ENCODE data around the gene SMPD3.

SMPD3 gene

DNA sequence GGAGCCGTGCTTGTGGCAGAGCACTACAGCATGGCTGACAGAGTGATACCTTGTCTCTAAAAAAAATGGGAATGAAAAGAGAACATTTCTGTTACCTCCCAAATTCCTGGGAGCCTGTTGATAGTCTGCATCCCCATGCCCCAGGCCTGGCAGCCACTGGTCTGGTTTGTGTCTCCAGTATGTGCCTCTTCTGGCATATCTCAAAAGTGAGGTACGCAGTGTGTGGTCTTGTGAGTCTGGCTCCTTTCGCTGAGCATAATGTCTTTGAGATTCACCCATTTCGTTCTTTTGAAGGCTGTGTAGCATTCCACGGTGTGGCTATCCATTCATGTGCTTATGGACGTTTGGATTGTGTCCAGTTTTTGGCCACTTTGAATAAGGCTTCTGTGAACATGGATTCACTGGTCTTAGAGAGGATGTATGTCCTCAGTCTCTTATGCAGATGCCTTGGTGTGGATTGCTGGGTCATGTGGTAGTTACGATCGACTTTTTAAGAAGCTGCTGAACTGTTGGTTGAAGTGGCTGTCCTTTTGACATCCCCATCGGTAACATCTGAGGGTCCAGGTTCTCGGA, 98.4 kb downstream of the SMPD3 start:
- H3K9me3 Mint-ChIP-seq = no peaks in the 10 kb centered on the region
- ATAC-seq (replicated peaks) (no peak), DNase-seq (no peak)
- H3K4me3 Mint-ChIP-seq = no peak overlapping the region
- no peak overlapping the region for H3K27ac Mint-ChIP-seq
- H3K36me3 Mint-ChIP-seq (ENCODE audit: insufficient read depth) = peaks cover 52% of the 10 kb centered on the region
- H3K4me1 Mint-ChIP-seq (ENCODE audit: low read depth in 2 of 2) = peaks cover 8 to 13% of the 10 kb centered on the region in 2 donors
- H3K27me3 Mint-ChIP-seq = no peaks in the 10 kb centered on the region

DNA sequence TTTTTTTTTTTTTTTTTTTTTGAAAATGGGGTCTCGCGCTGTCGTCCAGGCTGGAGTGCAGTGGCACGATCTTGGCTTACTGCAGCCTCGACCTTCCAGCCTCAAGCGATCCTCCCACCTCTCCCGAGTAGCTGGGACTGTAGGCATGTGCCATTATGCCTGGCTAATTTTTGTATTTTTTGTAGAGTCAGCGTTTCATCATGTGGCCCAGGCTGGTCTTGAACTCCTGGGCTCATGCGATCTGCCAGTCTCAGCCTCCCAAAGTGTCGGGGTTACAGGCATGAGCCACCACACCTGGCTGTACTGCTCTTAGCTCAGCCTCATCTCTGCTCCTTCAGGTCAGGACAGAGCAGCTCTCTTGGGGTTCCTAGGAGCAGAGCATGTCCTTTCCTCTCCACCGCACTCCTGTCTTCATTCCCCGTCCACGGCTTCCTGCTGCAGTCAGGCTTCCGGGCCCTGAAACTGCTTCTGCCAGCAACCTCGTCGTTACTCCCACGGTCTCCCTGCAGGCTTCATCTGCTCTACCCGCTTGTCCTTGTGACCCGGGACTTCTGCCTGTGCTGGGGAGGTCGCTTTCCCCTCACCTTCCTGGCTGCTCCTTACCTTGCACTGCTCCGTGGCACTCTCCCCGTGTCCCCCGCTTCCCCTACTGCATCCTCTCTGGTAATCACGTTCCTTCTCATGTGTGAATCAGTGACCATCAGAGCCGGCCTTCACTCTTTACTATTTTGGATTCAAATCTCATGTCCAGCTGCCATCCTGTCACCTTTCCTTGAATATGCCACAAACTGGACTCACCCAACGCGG, 99.5 kb downstream of the SMPD3 start:
- DNase-seq = no peak
- Mint-ChIP-seq H3K36me3 (ENCODE audit: insufficient read depth) (peaks cover 63% of the 10 kb centered on the region), H3K27me3 (no peaks in the 10 kb centered on the region), H3K27ac (no peak overlapping the region), H3K9me3 (no peaks in the 10 kb centered on the region), H3K4me3 (no peak overlapping the region), H3K4me1 (ENCODE audit: low read depth in 2 of 2) (peaks cover 2 to 8% of the 10 kb centered on the region in 2 donors)
- no peak for ATAC-seq (replicated peaks)

DNA sequence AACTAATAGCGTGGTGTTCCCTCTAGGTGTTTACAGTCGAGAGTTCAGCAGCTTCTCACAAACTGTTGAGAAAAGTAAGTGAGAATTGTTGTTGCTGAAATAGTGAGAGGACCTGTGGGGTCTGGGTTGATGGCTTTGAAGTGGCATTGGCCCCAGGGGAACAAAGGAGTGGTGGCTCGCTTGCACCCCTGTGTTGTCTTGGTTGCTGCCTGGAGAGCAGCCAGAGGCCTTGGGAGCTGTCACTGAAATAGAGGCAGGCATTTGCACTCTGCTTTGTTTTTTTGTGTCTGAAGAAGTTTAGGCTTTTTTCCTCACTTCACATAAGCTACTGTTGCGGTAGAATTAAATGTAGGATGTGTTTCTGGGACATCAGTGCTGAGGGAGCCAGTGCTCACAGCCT, 100.7 kb downstream of the SMPD3 start:
- no peaks in the 10 kb centered on the region for H3K9me3 Mint-ChIP-seq
- H3K36me3 Mint-ChIP-seq (ENCODE audit: insufficient read depth) = peaks cover 72% of the 10 kb centered on the region
- H3K4me3 Mint-ChIP-seq = no peak overlapping the region
- peaks cover 2 to 8% of the 10 kb centered on the region in 2 donors for H3K4me1 Mint-ChIP-seq (ENCODE audit: low read depth in 2 of 2)
- H3K27ac Mint-ChIP-seq = peak overlapping the region in 1 of 2 donors; percentile 22
- ATAC-seq (replicated peaks) (no peak), DNase-seq (no peak)
- H3K27me3 Mint-ChIP-seq = no peaks in the 10 kb centered on the region

DNA sequence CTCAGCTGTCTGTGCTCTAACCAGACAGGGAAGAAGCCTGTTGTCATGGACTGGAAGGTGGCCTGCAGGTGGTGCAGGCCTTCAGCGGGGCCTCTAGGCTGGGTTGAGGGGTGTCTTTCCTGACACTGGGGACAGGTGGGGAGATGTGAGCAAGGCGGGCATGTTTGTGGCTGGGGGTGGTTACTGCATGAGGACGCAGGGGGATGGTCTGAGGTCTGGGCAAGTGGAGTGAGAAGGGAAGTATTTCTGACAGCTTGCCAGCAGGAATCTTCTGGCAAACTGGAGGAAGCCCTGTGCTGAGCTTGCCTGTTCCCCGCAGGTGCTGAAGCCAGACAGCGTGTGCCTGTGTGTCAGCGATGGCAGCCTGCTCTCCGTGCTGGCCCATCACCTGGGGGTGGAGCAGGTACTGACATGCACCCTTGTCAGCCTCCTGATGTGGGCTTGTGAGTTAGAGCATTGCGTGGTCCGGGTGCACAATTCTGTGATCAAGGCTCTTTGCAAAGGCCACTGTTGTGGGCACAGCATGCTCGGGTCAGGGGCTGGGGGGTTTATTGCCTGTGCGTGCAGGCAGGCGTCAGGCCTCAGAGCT, 101.3 kb downstream of the SMPD3 start:
- Mint-ChIP-seq H3K27ac (peak overlapping the region in 1 of 2 donors; percentile 22), H3K9me3 (no peaks in the 10 kb centered on the region), H3K4me3 (no peak overlapping the region), H3K4me1 (ENCODE audit: low read depth in 2 of 2) (peaks cover 2 to 8% of the 10 kb centered on the region in 2 donors), H3K36me3 (ENCODE audit: insufficient read depth) (peaks cover 72% of the 10 kb centered on the region), H3K27me3 (no peaks in the 10 kb centered on the region)
- DNase-seq (no peak), ATAC-seq (replicated peaks) (no peak)

DNA sequence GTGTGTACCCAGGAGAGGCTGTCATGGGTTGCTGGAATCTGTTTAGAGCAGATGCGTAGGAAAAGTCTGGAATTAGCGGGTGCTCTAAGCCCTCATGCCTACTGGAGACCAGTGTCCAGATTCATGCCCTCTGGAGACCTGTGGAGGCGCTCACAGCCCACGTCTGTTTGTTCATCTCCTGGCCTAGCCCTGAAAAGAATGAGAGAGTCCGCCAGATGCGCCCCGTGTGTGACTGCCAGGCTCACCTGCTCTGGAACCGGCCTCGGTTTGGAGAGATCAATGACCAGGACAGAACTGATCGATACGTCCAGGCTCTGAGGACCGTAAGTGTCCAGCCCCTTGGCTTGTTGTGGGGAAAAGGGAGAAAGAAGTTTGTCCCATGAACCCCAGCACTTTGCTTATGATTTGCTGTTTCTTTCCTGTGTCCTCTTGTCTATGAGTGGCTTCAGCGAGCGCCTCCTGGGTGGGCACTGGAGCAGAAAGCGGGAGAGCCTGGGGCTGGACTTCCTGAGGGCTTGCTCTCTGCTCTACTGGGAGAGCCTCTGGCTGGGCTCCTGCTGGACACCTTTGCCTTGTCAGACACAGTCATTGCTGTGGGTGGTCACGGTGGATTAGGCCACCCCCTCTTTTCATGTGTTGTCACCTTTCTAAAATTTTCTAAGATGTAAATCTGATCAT, 102.2 kb downstream of the SMPD3 start:
- DNase-seq (no peak), ATAC-seq (replicated peaks) (no peak)
- Mint-ChIP-seq H3K27me3 (no peaks in the 10 kb centered on the region), H3K4me3 (no peak overlapping the region), H3K4me1 (ENCODE audit: low read depth in 2 of 2) (peaks cover 2 to 8% of the 10 kb centered on the region in 2 donors), H3K36me3 (ENCODE audit: insufficient read depth) (peaks cover 71% of the 10 kb centered on the region), H3K27ac (peak overlapping the region in 1 of 2 donors; percentile 26), H3K9me3 (no peaks in the 10 kb centered on the region)

DNA sequence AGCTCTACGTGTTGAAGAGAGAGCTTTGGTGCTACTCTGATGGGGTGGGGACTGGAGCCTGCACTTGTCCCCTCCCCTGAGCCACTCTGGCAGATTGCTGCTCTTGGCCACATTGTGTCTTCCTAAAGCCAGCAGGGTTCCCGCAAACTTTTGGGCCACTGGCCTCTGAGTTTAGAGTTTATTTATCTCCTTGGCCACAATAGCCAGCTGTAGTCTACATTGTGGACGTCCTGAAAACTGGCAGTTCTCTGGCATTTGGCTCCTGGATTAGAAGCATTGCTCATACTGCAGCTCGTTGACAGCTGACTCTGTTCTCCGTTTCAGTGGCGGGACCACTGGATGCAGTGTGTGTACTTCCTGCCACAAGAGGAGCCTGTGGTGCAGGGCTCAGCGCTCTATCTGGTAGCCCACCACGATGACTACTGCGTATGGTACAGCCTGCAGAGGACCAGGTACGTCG, 102.9 kb downstream of the SMPD3 start:
- DNase-seq = no peak
- Mint-ChIP-seq H3K4me1 (ENCODE audit: low read depth in 2 of 2) (peaks cover 2 to 8% of the 10 kb centered on the region in 2 donors), H3K27ac (peak overlapping the region in 1 of 2 donors; percentile 26), H3K9me3 (no peaks in the 10 kb centered on the region), H3K36me3 (ENCODE audit: insufficient read depth) (peaks cover 77% of the 10 kb centered on the region), H3K27me3 (no peaks in the 10 kb centered on the region), H3K4me3 (no peak overlapping the region)
- peak; percentile 42 for ATAC-seq (replicated peaks)

DNA sequence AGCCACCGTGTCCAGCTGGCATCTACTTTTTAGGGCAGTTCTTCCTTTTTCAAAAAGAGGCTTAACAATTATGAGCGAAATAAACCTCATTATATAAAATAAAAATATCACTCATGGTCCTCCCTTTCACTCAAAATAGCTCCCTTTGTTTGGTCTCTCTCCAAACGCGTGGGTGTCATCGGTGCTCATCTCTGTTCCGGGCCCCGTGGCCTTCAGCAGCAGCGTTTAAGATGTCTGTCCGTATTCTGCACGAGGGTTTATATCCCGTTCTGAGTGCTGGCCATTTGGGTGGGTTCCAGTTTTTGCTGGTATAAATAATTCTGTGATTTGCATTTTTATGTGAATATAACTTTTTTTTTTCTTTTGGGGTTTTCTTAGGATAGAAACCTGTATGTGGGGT, 104.1 kb downstream of the SMPD3 start:
- peaks cover 2 to 8% of the 10 kb centered on the region in 2 donors for H3K4me1 Mint-ChIP-seq (ENCODE audit: low read depth in 2 of 2)
- no peak for DNase-seq

DNA sequence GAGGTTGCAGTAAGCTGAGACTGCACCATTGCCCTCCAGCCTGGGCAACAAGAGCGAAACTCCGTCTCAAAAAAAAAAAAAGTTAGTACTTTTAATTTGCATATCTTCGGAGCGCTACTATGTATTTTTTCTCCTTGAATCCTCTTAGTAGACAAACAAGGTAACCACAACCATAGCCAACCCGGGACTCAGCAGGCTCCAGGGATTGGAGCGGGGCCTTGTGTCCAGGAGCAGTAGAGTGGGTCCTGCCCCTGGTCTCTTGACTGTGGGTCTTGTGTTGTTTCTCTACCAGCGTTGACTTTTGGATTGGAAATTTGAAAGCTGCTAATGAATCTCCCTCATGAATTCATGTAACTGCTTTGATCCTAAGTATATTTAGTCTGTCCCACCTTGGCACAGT, 105.2 kb downstream of the SMPD3 start:
- no peak for DNase-seq
- Mint-ChIP-seq H3K36me3 (ENCODE audit: insufficient read depth) (peaks cover 82% of the 10 kb centered on the region), H3K9me3 (no peaks in the 10 kb centered on the region), H3K27me3 (no peaks in the 10 kb centered on the region), H3K4me3 (no peak overlapping the region), H3K27ac (no peak overlapping the region), H3K4me1 (ENCODE audit: low read depth in 2 of 2) (peaks cover 2 to 8% of the 10 kb centered on the region in 2 donors)
- ATAC-seq (replicated peaks) = no peak

More for the DNA sequence above, 104.1 kb downstream of the SMPD3 start:
- Mint-ChIP-seq H3K27me3 (no peaks in the 10 kb centered on the region), H3K27ac (no peak overlapping the region), H3K36me3 (ENCODE audit: insufficient read depth) (peaks cover 82% of the 10 kb centered on the region), H3K4me3 (no peak overlapping the region), H3K9me3 (no peaks in the 10 kb centered on the region)
- ATAC-seq (replicated peaks) = no peak

DNA sequence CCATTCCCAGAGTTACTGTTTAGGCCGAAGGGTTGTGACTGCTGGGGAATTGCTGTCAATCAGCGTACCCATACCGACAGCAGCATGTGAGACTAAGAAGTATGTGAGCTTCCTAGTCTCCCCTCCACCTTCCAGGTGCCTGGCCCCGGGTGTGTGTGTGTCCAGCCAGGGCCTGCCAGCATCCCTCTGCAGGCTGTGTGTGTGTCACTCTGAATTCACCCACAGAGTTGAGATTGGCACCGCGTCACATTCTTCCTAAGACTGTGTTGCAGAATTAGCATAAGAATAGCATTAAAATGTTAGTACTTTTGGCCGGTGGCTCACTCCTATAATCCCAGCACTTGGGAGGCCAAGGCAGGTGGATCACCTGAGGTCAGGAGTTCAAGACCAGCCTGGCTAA, 105.7 kb downstream of the SMPD3 start:
- Mint-ChIP-seq H3K36me3 (ENCODE audit: insufficient read depth) (peaks cover 82% of the 10 kb centered on the region), H3K4me1 (ENCODE audit: low read depth in 2 of 2) (peaks cover 2 to 10% of the 10 kb centered on the region in 2 donors), H3K9me3 (no peaks in the 10 kb centered on the region), H3K27me3 (no peaks in the 10 kb centered on the region), H3K27ac (no peak overlapping the region), H3K4me3 (no peak overlapping the region)
- ATAC-seq (replicated peaks) (no peak), DNase-seq (no peak)

DNA sequence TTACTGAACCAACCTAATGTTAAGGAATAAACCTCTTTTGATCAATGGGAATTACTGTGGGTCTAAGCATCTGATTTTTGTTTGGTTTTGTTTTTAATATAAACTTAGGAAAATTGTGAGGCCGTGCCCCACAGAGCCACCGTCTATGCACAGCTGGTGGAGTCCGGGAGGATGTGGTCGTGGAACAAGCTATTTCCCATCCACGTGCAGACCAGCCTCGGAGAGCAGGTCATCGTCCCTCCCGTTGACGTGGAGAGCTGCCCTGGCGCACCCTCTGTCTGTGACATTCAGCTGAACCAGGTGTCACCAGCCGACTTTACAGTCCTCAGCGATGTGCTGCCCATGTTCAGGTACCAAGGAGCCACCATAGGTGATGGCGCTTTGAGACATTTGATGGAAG, 109.1 kb downstream of the SMPD3 start:
- Mint-ChIP-seq H3K36me3 (ENCODE audit: insufficient read depth) (peaks cover 65% of the 10 kb centered on the region), H3K4me3 (no peak overlapping the region), H3K27me3 (no peaks in the 10 kb centered on the region), H3K4me1 (ENCODE audit: low read depth in 2 of 2) (peaks cover 3% of the 10 kb centered on the region in 2 donors), H3K9me3 (no peaks in the 10 kb centered on the region), H3K27ac (no peak overlapping the region)
- no peak for DNase-seq
- no peak for ATAC-seq (replicated peaks)

DNA sequence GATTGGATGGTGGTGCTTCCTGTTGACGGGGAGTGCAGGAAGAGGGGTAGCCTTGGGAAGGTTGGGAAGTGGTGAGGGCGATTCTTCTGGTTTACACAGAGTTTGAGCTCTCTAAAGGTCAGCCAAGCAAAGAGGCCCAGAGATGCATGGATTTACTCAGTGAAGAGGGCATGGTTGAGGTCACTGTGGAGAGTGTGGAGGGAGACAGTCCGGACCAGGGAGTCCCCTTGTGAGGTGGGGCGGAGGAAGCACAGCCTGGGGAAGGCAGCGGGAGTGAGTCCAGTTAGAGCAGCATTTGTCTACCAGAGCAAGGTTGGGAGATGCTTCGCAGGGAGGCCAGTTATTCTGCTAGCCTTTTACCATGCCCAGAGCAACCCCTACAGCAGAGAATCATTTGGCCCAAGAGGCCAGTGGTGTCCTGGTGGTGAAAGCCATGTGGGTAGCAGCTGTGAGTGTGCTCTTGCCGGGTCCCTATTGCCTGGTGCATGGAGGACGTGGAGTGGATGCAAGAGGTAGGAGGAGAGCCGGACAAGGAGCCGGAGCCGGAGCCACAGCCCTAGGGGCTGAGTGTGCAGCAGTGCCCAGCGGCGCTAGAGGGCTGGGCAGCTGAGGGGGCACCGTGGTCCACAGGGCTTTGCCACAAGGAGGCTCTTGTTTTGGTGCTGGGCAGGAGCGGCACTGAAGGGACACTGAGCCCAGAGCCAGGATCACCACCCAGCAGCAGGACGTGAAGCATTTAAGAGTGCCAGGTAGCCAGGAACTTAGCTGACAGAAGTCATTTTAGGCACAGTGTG, 109.8 kb downstream of the SMPD3 start:
- no peaks in the 10 kb centered on the region for H3K27me3 Mint-ChIP-seq
- peaks cover 3 to 4% of the 10 kb centered on the region in 2 donors for H3K4me1 Mint-ChIP-seq (ENCODE audit: low read depth in 2 of 2)

DNA sequence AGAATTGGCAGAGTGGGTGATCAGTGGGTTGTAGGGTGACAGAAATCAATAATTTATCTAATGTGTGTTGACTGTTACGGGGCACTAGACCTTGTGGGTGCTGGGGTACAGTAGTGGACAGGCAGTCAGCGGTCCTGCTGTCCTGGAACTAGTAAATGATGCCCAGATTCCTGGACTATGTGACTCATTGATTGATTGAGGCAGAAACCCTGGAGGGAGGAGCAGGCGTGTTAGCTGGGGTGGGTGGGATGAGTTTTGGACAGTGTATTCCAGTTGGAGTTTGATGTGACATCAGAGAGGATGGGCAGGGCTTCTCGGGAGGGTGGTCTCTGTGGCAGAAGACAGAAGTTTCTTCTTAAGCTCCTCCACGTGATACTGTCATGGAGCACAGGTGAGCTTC, 113.1 kb downstream of the SMPD3 start:
- ATAC-seq (replicated peaks) = no peak

More for the DNA sequence above, 109.8 kb downstream of the SMPD3 start:
- Mint-ChIP-seq H3K27ac (peak overlapping the region in 1 of 2 donors; percentile 67), H3K4me3 (no peak overlapping the region), H3K9me3 (no peaks in the 10 kb centered on the region), H3K36me3 (ENCODE audit: insufficient read depth) (peaks cover 63% of the 10 kb centered on the region)
- ATAC-seq (replicated peaks) (no peak), DNase-seq (no peak)

More for the DNA sequence above, 113.1 kb downstream of the SMPD3 start:
- H3K27me3 Mint-ChIP-seq = no peaks in the 10 kb centered on the region
- peaks cover 49% of the 10 kb centered on the region for H3K36me3 Mint-ChIP-seq (ENCODE audit: insufficient read depth)
- no peak for DNase-seq
- H3K4me3 Mint-ChIP-seq = no peak overlapping the region
- peak overlapping the region in 1 of 2 donors; percentile 80 for H3K27ac Mint-ChIP-seq
- H3K4me1 Mint-ChIP-seq (ENCODE audit: low read depth in 2 of 2) = peaks cover 3 to 7% of the 10 kb centered on the region in 2 donors
- H3K9me3 Mint-ChIP-seq = no peaks in the 10 kb centered on the region

All from effector memory CD8-positive, alpha-beta T cell (primary cell).